ENCODE results near the gene IDUA. TPM values are rescaled to one million over a fixed set of nuclear protein-coding genes. Genes with fewer than 3 reads are reported as not detected.
A peak's percentile ranks its signal among the peaks of the same experiment; 100 is the strongest.

Gene IDUA
- total RNA-seq, 4 donors from 2014 or later, result 10.4 to 23.1 (median 11.5) TPM

- WGBS, result 47% methylated on average over 22 of the region's 36 CpGs
- peak overlapping the region in 2 of 4 donors; percentile 12 to 24 for H3K4me3 ChIP-seq
Observed at GRCh38 chr4:1041147-1041935, 54.5 kb downstream of the IDUA start.

GRCh38 chr4:1041936-1042330, 55.1 kb downstream of the IDUA start:
- WGBS, result 27% methylated on average over 3 of the region's 8 CpGs
- TF ChIP-seq CTCF (IDR thresholded peaks at IDR 0.05) (no peak), POLR2AphosphoS5 (IDR thresholded peaks at IDR 0.05) (no peak), POLR2A (IDR thresholded peaks at IDR 0.05; ENCODE audit: low read depth) (no peak), EP300 (IDR thresholded peaks at IDR 0.05) (no peak)
- no peak overlapping the region for H3K27ac ChIP-seq (replicated peaks in 1 of 4)
- no peaks in the 10 kb centered on the region for H3K36me3 ChIP-seq
- intact Hi-C loops (cut with DNase I), result no loop called here
- H3K9me3 ChIP-seq, result no peaks in the 10 kb centered on the region
- H3K27me3 ChIP-seq, result peaks cover 6 to 58% (median 19%) of the 10 kb centered on the region in 4 donors
- DNase-seq (ENCODE audit: extremely low spot score), result no peak
- H3K4me1 ChIP-seq, result peaks cover 22 to 71% (median 64%) of the 10 kb centered on the region in 4 donors
- peak overlapping the region in 2 of 4 donors; percentile 12 to 24 for H3K4me3 ChIP-seq

More at GRCh38 chr4:1041147-1041935, 54.5 kb downstream of the IDUA start:
- no peak for DNase-seq (ENCODE audit: extremely low spot score)
- Histone ChIP-seq H3K9me3 (no peaks in the 10 kb centered on the region), H3K27me3 (peaks cover 6 to 58% (median 19%) of the 10 kb centered on the region in 4 donors), H3K27ac (replicated peaks in 1 of 4) (peak overlapping the region in 1 of 4 donors; percentile 26), H3K4me1 (peaks cover 21 to 68% (median 59%) of the 10 kb centered on the region in 4 donors), H3K36me3 (no peaks in the 10 kb centered on the region)
- no peak for TF ChIP-seq EP300 (IDR thresholded peaks at IDR 0.05)
- TF ChIP-seq CTCF (IDR thresholded peaks at IDR 0.05), result no peak
- TF ChIP-seq POLR2AphosphoS5 (IDR thresholded peaks at IDR 0.05), result no peak
- no peak for TF ChIP-seq POLR2A (IDR thresholded peaks at IDR 0.05; ENCODE audit: low read depth)
- intact Hi-C loops (cut with DNase I), result no loop called here

- H3K9me3 ChIP-seq, result no peaks in the 10 kb centered on the region
- H3K4me3 ChIP-seq, result no peak overlapping the region
- H3K27me3 ChIP-seq, result peaks cover 6 to 58% (median 19%) of the 10 kb centered on the region in 4 donors
- TF ChIP-seq POLR2AphosphoS5 (IDR thresholded peaks at IDR 0.05) (no peak), POLR2A (IDR thresholded peaks at IDR 0.05; ENCODE audit: low read depth) (no peak), EP300 (IDR thresholded peaks at IDR 0.05) (no peak), CTCF (IDR thresholded peaks at IDR 0.05) (no peak)
- H3K27ac ChIP-seq (replicated peaks in 1 of 4), result no peak overlapping the region
- intact Hi-C loops (cut with DNase I), result no loop called here
- no peak for DNase-seq (ENCODE audit: extremely low spot score)
- H3K4me1 ChIP-seq, result peaks cover 28 to 77% (median 69%) of the 10 kb centered on the region in 4 donors
- 87% methylated on average over 17 of the region's 17 CpGs for WGBS
- no peaks in the 10 kb centered on the region for H3K36me3 ChIP-seq
Observed at GRCh38 chr4:1042352-1043055, 55.7 kb downstream of the IDUA start.

GRCh38 chr4:1043162-1043561, 56.3 kb downstream of the IDUA start:
- no peak for DNase-seq (ENCODE audit: extremely low spot score)
- H3K36me3 ChIP-seq, result no peaks in the 10 kb centered on the region
- H3K4me1 ChIP-seq, result peaks cover 28 to 83% (median 75%) of the 10 kb centered on the region in 4 donors
- peak overlapping the region in 1 of 4 donors; percentile 44 for H3K4me3 ChIP-seq
- intact Hi-C loops (cut with DNase I), result no loop called here
- H3K27ac ChIP-seq (replicated peaks in 1 of 4), result no peak overlapping the region
- H3K9me3 ChIP-seq, result no peaks in the 10 kb centered on the region
- H3K27me3 ChIP-seq, result peaks cover 6 to 63% (median 19%) of the 10 kb centered on the region in 4 donors
- TF ChIP-seq POLR2AphosphoS5 (IDR thresholded peaks at IDR 0.05), result no peak
- no peak for TF ChIP-seq CTCF (IDR thresholded peaks at IDR 0.05)
- TF ChIP-seq POLR2A (IDR thresholded peaks at IDR 0.05; ENCODE audit: low read depth), result no peak
- no peak for TF ChIP-seq EP300 (IDR thresholded peaks at IDR 0.05)
- WGBS, result 52% methylated on average over 7 of the region's 7 CpGs
